Central memory CD8-positive, alpha-beta T cell (primary cell): ENCODE data around the gene EXOC3.

Experiments used
- ATAC-seq: fragments of 150-1000 bp; cut with Tn5 transposase; replicated peaks from 2 replicates; pipeline ENCODE4 v1.10.0; 2022; ENCODE audit warnings: mild to moderate bottlenecking, moderate FRiP score, moderate number of reproducible peaks; ENCODE audit not compliant: poor library complexity, severe bottlenecking; ENCODE audit errors: extremely low read depth
- DNase-seq, 2 donors: peaks; one replicate each; pipeline ENCODE4 v3.0.0; 2021; ENCODE audit warnings: low spot score in 2 of 2
- H3K27ac Mint-ChIP-seq: one replicate; pipeline ENCODE4 v1.8.0; 2022; ENCODE audit warnings: low read depth, mild to moderate bottlenecking, moderate library complexity, mixed read lengths
- H3K27me3 Mint-ChIP-seq: one replicate; pipeline ENCODE4 v1.8.0; 2022; ENCODE audit warnings: mixed read lengths
- H3K36me3 Mint-ChIP-seq: one replicate; pipeline ENCODE4 v1.8.0; 2022; ENCODE audit warnings: mild to moderate bottlenecking, moderate library complexity, mixed read lengths; ENCODE audit not compliant: insufficient read depth
- H3K4me1 Mint-ChIP-seq: one replicate; pipeline ENCODE4 v1.8.0; 2022; ENCODE audit warnings: mixed read lengths
- H3K4me3 Mint-ChIP-seq: one replicate; pipeline ENCODE4 v1.8.0; 2022; ENCODE audit warnings: mild to moderate bottlenecking, moderate library complexity, mixed read lengths
- H3K9me3 Mint-ChIP-seq: one replicate; pipeline ENCODE4 v1.8.0; 2022; ENCODE audit warnings: mixed read lengths

Gene EXOC3

DNA sequence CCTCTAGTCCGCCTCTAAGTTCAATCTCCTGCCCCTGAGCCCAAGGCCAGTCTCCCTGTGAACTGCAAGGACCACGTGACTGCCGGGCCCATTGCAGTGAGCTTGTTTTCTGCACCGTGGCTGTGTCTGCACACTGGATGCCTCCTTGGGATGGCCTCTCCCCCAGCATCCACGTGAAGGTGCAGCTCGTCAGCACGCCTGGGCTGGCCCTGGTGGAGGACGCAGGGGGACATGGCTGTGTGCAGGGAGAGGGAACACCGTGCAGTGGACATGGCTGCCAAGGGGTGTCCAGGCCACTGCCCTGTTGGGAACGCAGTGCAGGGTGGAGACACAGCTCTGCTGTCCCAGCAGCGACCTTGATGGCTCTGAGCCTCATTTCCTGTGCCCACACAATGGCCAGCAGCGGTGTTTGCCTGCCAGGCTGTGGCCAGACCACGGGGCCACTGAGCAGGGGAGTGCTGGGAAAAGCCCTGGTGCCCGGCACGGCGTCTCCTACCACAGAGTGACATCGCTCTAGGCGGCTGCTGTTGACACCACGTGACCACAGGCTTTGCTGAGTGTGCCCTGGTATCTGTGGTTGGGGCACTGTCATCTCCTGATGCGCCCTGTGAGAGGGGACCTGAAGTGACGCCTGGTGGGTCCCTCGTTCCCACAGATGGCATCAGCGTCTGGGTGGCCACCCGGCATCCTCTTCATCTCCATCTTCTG lies 26.9 kb upstream of the EXOC3 start:
- peaks cover 14% of the 10 kb centered on the region for H3K27me3 Mint-ChIP-seq
- no peaks in the 10 kb centered on the region for H3K4me1 Mint-ChIP-seq
- no peaks in the 10 kb centered on the region for H3K9me3 Mint-ChIP-seq
- DNase-seq = no peak
- H3K4me3 Mint-ChIP-seq = no peak overlapping the region
- no peaks in the 10 kb centered on the region for H3K36me3 Mint-ChIP-seq
- H3K27ac Mint-ChIP-seq = no peak overlapping the region
- ATAC-seq = no peak

DNA sequence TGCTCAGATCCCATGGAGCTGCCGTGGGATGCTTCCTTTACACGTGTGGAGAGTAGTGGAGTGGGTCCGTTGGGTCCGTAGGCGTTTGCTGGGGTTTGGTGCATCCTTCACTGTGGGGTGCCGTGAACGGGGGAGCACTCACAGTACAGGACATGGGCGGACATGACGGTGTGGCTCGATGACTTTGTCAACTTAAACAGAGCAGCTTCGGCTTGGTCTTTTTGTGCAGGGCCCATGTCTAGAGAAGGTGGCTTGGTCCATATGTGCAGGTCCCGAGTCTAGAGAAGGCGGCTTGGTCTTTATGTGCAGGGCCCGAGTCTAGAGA lies 26.4 kb upstream of the EXOC3 start:
- ATAC-seq = no peak
- H3K4me3 Mint-ChIP-seq = no peak overlapping the region
- H3K27ac Mint-ChIP-seq = no peak overlapping the region
- no peak for DNase-seq
- H3K4me1 Mint-ChIP-seq = no peaks in the 10 kb centered on the region
- no peaks in the 10 kb centered on the region for H3K9me3 Mint-ChIP-seq
- peaks cover 9% of the 10 kb centered on the region for H3K27me3 Mint-ChIP-seq
- no peaks in the 10 kb centered on the region for H3K36me3 Mint-ChIP-seq

DNA sequence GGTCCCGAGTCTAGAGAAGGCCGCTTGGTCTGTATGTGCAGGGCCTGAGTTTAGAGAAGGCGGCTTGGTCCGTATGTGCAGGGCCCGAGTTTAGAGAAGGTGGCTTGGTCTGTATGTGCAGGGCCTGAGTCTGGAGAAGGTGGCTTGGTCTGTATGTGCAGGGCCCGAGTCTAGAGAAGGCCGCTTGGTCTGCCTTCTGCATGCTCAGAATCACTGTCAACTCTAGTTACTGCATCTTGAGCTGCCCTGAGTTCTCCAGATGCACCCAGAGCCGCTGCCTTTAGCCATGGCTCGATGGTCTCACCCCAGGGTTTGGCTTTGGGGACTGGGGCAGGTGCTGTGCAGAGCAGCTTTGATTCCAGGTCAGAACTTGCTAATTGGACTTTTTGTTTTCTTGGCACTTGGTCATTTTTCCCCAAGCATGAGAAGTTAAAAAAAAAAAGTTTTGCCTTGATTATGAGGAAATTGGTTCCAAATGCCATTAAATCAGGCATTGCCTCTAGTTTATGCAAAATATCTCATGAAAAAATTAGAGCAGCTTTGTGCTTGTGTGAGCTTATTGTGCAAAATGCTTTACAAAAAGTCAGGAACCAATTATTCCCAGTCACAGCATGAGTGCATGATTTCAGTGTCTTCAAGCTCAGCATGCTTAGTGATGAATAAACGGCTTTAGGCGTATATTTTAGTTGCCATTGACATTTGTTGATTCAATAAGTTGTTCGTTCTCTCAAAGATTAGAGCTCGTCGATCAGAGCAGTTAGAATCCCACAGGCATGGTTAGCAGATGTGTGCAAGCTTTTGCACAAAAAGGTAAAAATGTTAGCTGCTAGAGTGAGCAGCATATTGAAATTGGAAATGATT lies 25.4 kb upstream of the EXOC3 start:
- no peak overlapping the region for H3K27ac Mint-ChIP-seq

DNA sequence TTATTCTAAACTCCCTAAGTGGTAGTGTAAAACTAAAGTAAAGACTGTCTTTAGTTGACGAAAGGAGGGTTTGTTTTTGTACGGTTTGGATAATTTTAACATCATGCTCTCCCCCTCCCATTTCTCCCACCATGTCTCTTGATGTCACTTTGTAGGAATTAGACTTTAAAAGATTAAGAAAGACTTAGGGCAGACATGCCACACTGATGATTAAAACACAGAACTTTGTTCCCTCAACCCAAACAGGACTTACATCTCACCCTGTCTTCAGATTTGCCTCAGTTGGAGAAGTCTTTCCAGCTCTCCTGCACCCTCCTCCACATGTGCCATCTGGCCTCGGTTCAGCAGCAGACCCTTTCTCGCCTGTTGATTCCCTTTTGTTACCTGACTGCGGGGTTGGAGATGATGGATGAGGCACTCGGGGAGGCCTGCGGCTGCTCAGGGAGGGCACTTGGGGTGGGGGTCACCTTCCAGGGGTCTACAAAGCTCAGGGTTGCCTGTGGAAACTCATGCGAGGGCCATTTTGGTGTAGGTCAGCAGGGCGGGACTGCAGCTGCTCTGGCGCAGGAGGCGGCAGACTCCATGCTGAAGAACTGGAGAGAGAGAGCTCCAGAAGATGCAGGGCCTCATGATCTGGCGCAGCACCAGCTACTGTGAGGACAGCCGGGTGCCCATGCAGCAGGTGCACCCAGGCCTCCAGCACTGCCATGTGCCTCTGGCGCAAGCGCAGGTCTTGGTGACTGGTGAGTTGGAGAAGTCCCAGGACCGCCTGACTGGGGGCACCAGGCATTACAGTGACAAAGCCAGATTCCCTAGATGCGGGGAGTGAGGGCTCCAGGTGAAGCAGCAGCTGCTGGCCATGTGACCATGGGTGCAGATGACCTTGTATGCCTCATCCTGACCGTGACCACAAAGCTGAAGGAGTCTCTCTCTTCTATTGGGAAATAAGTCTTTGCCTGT lies 24.5 kb upstream of the EXOC3 start:
- H3K4me3 Mint-ChIP-seq = no peak overlapping the region
- ATAC-seq (no peak), DNase-seq (no peak)
- H3K9me3 Mint-ChIP-seq = no peaks in the 10 kb centered on the region
- H3K27me3 Mint-ChIP-seq = no peaks in the 10 kb centered on the region
- no peaks in the 10 kb centered on the region for H3K36me3 Mint-ChIP-seq
- no peak overlapping the region for H3K27ac Mint-ChIP-seq
- H3K4me1 Mint-ChIP-seq = no peaks in the 10 kb centered on the region

More for the DNA sequence above, 25.4 kb upstream of the EXOC3 start:
- Mint-ChIP-seq H3K27me3 (no peaks in the 10 kb centered on the region), H3K9me3 (no peaks in the 10 kb centered on the region), H3K36me3 (no peaks in the 10 kb centered on the region), H3K4me1 (no peaks in the 10 kb centered on the region), H3K4me3 (no peak overlapping the region)
- ATAC-seq (no peak), DNase-seq (no peak)

DNA sequence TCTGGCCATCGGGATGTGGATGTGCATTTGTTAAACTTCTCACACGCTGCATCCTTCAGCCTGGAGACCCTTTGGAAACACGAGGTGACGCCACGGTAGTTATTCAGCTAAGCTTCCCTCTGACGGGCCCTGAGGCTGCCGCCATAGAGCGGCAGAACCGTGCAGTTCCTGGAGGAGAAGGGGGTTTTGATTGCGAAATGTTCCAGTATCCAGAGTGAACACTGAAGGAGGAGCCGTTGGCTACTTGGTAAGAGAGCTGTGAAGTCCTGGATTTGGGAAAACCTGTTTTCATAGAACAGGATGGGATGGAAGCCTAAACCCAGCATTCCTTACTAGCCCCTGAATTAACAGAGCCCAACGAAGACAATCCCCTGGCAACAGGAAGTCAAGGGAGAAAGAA lies 23.0 kb upstream of the EXOC3 start:
- Mint-ChIP-seq H3K4me1 (no peaks in the 10 kb centered on the region), H3K36me3 (no peaks in the 10 kb centered on the region), H3K9me3 (no peaks in the 10 kb centered on the region), H3K27me3 (no peaks in the 10 kb centered on the region), H3K4me3 (no peak overlapping the region), H3K27ac (no peak overlapping the region)
- no peak for ATAC-seq
- no peak for DNase-seq

DNA sequence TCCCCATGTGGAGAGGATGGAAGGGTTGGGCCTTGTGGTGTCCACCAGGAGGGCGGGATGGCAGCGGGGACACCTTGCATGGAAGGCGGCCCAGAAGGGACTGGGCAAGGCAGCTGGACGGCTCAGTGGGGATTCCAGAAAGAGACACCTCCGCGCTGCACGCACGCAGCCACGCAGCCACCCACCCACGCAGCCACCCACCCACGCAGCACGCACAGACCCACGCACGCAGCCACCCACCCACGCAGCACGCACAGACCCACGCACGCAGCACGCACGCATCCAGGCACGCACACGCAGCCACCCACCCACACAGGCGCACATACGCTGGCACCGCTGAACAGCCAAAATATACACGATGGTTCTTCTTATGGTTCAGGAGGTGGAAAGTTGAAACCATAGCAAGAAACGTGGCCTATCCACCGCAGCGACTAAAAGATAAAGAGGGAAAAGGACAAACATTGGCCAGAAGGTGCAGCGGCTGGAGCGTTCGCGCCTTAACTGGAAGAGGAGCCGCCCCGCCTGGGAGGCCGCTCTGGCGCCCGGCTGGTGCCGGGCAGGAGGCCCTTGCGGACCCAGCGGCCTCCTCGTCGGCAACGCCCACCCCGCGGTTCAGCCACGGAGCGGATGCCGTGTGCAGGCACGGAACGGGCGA lies 22.2 kb upstream of the EXOC3 start:
- H3K4me1 Mint-ChIP-seq = no peaks in the 10 kb centered on the region

DNA sequence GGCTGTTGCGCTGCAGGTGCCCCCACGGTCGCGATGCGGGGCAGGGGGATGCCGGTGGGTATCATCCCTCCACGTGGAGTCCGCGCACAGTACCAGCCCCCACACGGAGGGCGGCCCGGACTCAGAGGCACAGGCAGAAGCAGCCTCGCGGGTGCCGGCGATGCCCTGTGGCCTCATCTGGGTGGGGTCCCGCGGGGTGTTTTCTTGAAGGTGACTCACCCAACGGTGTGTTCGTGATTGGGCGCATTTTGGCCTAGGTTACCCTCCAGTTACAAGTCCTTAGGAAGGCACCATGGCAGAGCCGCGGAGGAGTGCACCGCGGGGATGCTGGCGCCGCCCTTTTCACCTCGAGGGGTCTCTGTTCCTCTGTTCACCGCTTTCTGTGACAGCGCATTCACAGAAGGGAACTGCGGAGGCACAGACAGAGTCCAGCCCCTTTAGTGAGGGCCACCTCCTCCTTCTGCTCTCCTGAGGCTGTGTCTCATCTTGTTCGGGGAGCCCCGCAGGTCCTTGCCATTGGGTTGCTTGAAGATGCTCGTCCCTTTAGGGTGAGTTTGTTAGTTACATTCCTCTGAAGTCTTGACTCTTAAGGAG lies 21.6 kb upstream of the EXOC3 start:
- ATAC-seq (no peak), DNase-seq (no peak)
- Mint-ChIP-seq H3K9me3 (no peaks in the 10 kb centered on the region), H3K4me1 (no peaks in the 10 kb centered on the region), H3K4me3 (no peak overlapping the region), H3K27me3 (no peaks in the 10 kb centered on the region), H3K27ac (no peak overlapping the region), H3K36me3 (no peaks in the 10 kb centered on the region)

More for the DNA sequence above, 22.2 kb upstream of the EXOC3 start:
- Mint-ChIP-seq H3K36me3 (no peaks in the 10 kb centered on the region), H3K27ac (no peak overlapping the region), H3K27me3 (no peaks in the 10 kb centered on the region), H3K9me3 (no peaks in the 10 kb centered on the region), H3K4me3 (no peak overlapping the region)
- ATAC-seq = no peak
- DNase-seq = no peak

DNA sequence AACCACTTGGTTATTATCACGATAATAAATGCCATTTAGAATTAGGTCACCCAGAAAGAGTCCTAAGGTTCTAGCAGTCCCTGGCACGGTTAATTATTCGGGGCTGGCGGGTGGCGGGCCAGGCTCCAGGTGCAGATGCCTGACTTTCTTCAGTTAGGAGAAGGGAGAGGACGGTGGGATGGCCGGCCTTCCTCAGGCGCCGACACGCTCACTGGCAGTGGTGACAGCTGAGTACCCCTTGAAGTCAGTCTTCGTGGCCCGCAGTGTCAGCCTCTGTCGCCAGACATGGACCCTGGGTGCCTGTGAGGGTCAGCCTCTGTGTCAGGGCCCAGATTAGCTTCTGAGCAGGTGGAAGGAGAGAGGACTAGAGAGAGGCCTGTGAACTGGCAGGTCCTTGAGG lies 21.1 kb upstream of the EXOC3 start:
- no peaks in the 10 kb centered on the region for H3K4me1 Mint-ChIP-seq
- H3K27ac Mint-ChIP-seq = no peak overlapping the region
- no peaks in the 10 kb centered on the region for H3K27me3 Mint-ChIP-seq
- no peaks in the 10 kb centered on the region for H3K9me3 Mint-ChIP-seq
- DNase-seq (no peak), ATAC-seq (no peak)
- H3K36me3 Mint-ChIP-seq = no peaks in the 10 kb centered on the region
- H3K4me3 Mint-ChIP-seq = no peak overlapping the region

DNA sequence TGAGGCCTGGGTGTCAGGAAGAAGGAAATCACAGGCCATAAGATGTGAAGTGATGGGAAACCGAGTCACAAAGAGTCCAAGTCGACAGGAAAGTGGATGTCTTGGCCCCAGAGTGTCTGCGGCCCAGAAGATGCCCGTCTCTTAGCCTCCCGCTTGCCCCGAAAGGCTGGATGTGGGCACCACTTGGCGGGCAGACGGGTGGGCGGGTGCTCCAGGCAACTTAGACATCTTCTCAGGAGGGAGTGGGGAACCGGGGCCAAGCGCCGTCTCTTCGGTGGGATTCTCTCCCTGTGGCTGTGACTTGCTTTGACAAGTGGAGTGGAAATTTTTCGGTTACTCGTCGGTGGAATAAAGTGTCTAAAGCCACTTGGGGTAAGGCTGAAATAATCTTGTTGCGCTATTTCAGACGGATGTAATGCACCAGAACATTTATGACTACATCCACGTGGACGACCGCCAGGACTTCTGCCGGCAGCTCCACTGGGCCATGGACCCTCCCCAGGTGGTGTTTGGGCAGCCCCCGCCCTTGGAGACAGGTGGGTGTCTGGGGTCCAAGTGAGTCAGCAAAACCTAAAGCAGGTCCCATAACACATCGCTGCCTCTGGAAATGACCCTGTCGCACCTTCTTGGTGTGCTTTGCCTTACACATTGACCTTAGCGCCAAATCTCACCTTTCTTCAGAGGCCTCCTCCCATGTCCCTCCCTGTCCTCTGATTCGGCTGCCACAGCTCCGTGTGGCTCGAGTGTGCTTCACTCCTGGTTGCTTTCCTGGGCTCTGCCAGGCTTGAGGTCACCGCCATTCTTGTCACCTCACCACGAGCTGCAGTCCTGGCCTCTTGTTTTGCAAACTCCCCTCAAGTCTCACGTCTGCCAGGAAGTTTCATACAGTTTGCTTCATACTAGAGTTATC lies 20.4 kb upstream of the EXOC3 start:
- no peak for ATAC-seq

DNA sequence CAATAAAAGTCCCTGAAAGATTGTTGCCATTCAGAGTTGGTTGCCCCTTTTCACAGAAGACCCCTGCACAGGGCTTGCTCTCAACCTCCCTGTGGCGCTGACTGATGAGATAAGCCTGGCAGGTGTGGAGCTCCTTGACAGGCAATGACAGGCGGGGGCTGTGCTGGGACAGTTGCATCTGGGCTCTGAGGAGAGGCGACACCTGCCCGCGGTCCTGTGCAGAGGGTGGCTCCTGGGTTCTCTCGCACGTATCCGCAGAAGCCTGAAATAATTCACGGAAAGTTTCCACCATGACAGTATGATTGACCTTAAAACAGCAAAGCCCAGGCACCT lies 19.8 kb upstream of the EXOC3 start:
- Mint-ChIP-seq H3K27me3 (no peaks in the 10 kb centered on the region), H3K36me3 (no peaks in the 10 kb centered on the region)
- DNase-seq = no peak

More for the DNA sequence above, 20.4 kb upstream of the EXOC3 start:
- Mint-ChIP-seq H3K4me1 (no peaks in the 10 kb centered on the region), H3K9me3 (no peaks in the 10 kb centered on the region), H3K36me3 (no peaks in the 10 kb centered on the region), H3K27me3 (no peaks in the 10 kb centered on the region), H3K27ac (no peak overlapping the region), H3K4me3 (no peak overlapping the region)
- DNase-seq = no peak

DNA sequence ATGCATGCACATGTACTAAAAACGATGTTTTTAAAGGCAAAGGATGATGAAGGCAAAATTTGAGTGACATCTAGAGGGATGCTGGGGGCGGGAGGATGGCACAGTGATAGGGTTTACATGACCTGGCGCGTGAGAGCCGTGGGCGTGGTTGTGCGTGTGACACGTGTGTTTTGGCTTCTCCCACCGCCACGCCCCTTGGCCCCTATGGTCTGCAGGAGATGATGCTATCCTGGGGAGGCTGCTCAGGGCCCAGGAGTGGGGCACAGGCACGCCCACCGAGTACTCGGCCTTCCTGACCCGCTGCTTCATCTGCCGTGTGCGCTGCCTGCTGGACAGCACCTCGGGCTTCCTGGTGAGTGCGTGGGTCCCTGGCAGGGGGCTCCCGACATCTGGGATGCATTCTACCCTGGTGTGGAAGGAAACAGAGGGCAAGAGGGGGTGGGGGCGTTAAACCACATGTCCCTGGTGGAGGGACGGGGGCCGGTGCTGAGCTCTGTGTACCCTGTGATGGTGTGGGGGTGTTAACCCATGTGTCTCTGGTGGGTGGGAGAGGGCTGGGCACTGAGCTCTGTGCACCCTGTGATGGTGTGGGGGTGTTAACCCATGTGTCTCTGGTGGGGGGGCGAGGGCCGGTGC lies 19.2 kb upstream of the EXOC3 start:
- no peak for ATAC-seq
- H3K36me3 Mint-ChIP-seq = no peaks in the 10 kb centered on the region
- no peaks in the 10 kb centered on the region for H3K27me3 Mint-ChIP-seq
- H3K9me3 Mint-ChIP-seq = no peaks in the 10 kb centered on the region
- H3K27ac Mint-ChIP-seq = no peak overlapping the region
- no peaks in the 10 kb centered on the region for H3K4me1 Mint-ChIP-seq
- no peak for DNase-seq
- H3K4me3 Mint-ChIP-seq = no peak overlapping the region

More for the DNA sequence above, 19.8 kb upstream of the EXOC3 start:
- Mint-ChIP-seq H3K4me3 (no peak overlapping the region), H3K4me1 (no peaks in the 10 kb centered on the region), H3K27ac (no peak overlapping the region), H3K9me3 (no peaks in the 10 kb centered on the region)
- no peak for ATAC-seq
